H1 (cell line): ENCODE data around the gene GALNT12. TPM values are rescaled to one million over a fixed set of nuclear protein-coding genes. Genes with fewer than 3 reads are reported as not detected.

Experiments used
- CTCF ChIA-PET: fragments of 300-600 bp; sonication (Branson Sonifier 250); formaldehyde crosslinking; loops from one replicate; lab custom pipeline; 2021; ENCODE audit not compliant: partially characterized antibody; lab: Charles Lee
- POLR2A ChIA-PET: fragments of 300-600 bp; sonication (Branson Sonifier 250); formaldehyde crosslinking; loops from one replicate; lab custom pipeline; 2021; ENCODE audit warnings: inconsistent platforms; ENCODE audit not compliant: partially characterized antibody; lab: Charles Lee
- DNase-seq, 2 experiments: peaks; one replicate each; pipeline versions ENCODE4 v3.0.0 to v3.0.0-alpha.2; 2010 to 2022; ENCODE audit warnings: low spot score in 2 of 2, low read depth in 1 of 2, mixed read lengths in 1 of 2
- FAIRE-seq: peaks from 2 replicates; lab custom pipeline; 2011; peaks lifted over from hg19 to GRCh38; lab: Jason Lieb, UNC
- H2AFZ ChIP-seq: 2 replicates; pipeline ENCODE4 v1.8.1; 2012; ENCODE audit warnings: low read length, inconsistent platforms
- H2AK5ac ChIP-seq: 2 replicates; pipeline ENCODE4 v1.6.1; 2013; ENCODE audit warnings: low read depth, low read length
- H2BK120ac ChIP-seq: replicated peaks from 2 replicates; pipeline ENCODE3; 2013; ENCODE audit warnings: low read depth, low read length, inconsistent platforms
- H2BK12ac ChIP-seq: 2 replicates; pipeline ENCODE4 v1.6.1; 2013; ENCODE audit warnings: low read depth, low read length
- H2BK15ac ChIP-seq: 2 replicates; pipeline ENCODE4 v1.6.1; 2013; ENCODE audit warnings: low read length
- H2BK20ac ChIP-seq: 2 replicates; pipeline ENCODE4 v1.6.1; 2013; ENCODE audit warnings: low read length
- H2BK5ac ChIP-seq: 2 replicates; pipeline ENCODE4 v1.6.1; 2013; ENCODE audit warnings: low read depth, low read length
- H3K14ac ChIP-seq: 2 replicates; pipeline ENCODE4 v1.6.1; 2013; ENCODE audit warnings: inconsistent platforms; ENCODE audit not compliant: insufficient read length
- H3K18ac ChIP-seq: 2 replicates; pipeline ENCODE4 v1.6.1; 2013; ENCODE audit warnings: low read length; ENCODE audit errors: extremely low read depth
- H3K23ac ChIP-seq: 2 replicates; pipeline ENCODE4 v1.6.1; 2013; ENCODE audit warnings: inconsistent platforms; ENCODE audit not compliant: insufficient read length
- H3K23me2 ChIP-seq: 2 replicates; pipeline ENCODE4 v1.6.1; 2013; ENCODE audit warnings: low read depth, low read length
- H3K27ac ChIP-seq: 2 replicates; pipeline ENCODE4 v1.6.1; 2011; ENCODE audit warnings: low read depth, low read length, inconsistent platforms
- H3K27me3 ChIP-seq, 4 experiments: replicated peaks in 1 of 4; 1 replicate in 1 of 4; 2 replicates in 3 of 4; pipeline versions ENCODE4 v1.6.1 to v1.8.1; 2011 to 2013; ENCODE audit warnings: low read length in 3 of 4, mild to moderate bottlenecking in 3 of 4, inconsistent platforms in 2 of 4, mixed read lengths in 2 of 4, moderate library complexity in 1 of 4; ENCODE audit not compliant: control insufficient read depth in 3 of 4, insufficient read depth in 3 of 4; ENCODE audit errors: extremely low read depth in 1 of 4
- H3K36me3 ChIP-seq, 4 experiments: 2 replicates each; pipeline versions ENCODE4 v1.6.1 to v1.8.1; 2011 to 2013; ENCODE audit warnings: mild to moderate bottlenecking in 4 of 4, low read length in 3 of 4, moderate library complexity in 2 of 4, control low read depth in 1 of 4, inconsistent platforms in 1 of 4; ENCODE audit not compliant: insufficient read depth in 4 of 4, control insufficient read depth in 2 of 4
- H3K4ac ChIP-seq: replicated peaks from 2 replicates; pipeline ENCODE3; 2013; ENCODE audit warnings: low read length, low read depth, mixed read lengths, inconsistent platforms; ENCODE audit not compliant: insufficient read length
- H3K4me1 ChIP-seq, 4 experiments: replicated peaks in 1 of 4; 1 replicate in 1 of 4; 2 replicates in 3 of 4; pipeline versions ENCODE4 v1.6.1 to v1.8.1; 2011 to 2013; ENCODE audit warnings: low read length in 3 of 4, inconsistent platforms in 2 of 4, mixed read lengths in 1 of 4; ENCODE audit not compliant: insufficient read depth in 4 of 4, control insufficient read depth in 3 of 4
- H3K4me2 ChIP-seq, 2 experiments: 2 replicates each; pipeline versions ENCODE4 v1.6.1 to v1.8.1; 2011 to 2013; ENCODE audit warnings: low read depth in 2 of 2, low read length in 2 of 2, control low read depth in 1 of 2, inconsistent platforms in 1 of 2, mild to moderate bottlenecking in 1 of 2; ENCODE audit not compliant: insufficient read depth in 1 of 2
- H3K4me3 ChIP-seq, 4 experiments: fragments of 200-600, 300-600 bp in 1 of 4; sonication (generic), shearing (Covaris generic), sonication (Bioruptor Twin) in 1 of 4; 2 replicates each; pipeline versions ENCODE4 v1.5.1 to v1.8.1; 2011 to 2016; ENCODE audit warnings: low read length in 4 of 4, low read depth in 3 of 4, control low read depth in 2 of 4, inconsistent platforms in 2 of 4, mild to moderate bottlenecking in 2 of 4, mixed read lengths in 1 of 4, moderate library complexity in 1 of 4; ENCODE audit not compliant: insufficient read depth in 2 of 4; ENCODE audit errors: extremely low read depth in 1 of 4
- H3K56ac ChIP-seq: replicated peaks from 2 replicates; pipeline ENCODE3; 2013; ENCODE audit warnings: low read depth, mild to moderate bottlenecking, mixed read lengths, low read length, inconsistent platforms; ENCODE audit not compliant: insufficient read length
- H3K79me1 ChIP-seq: 2 replicates; pipeline ENCODE4 v1.6.1; 2013; ENCODE audit warnings: low read depth, low read length, control low read depth
- H3K79me2 ChIP-seq, 2 experiments: 2 replicates each; pipeline versions ENCODE4 v1.6.1 to v1.8.1; 2012 to 2013; ENCODE audit warnings: low read length in 2 of 2, mild to moderate bottlenecking in 2 of 2, inconsistent platforms in 1 of 2; ENCODE audit not compliant: insufficient read depth in 2 of 2, control insufficient read depth in 1 of 2
- H3K9ac ChIP-seq, 4 experiments: replicated peaks in 1 of 4; 1 replicate in 1 of 4; 2 replicates in 3 of 4; pipeline versions ENCODE4 v1.6.1 to v1.8.1; 2011 to 2013; ENCODE audit warnings: low read depth in 3 of 4, low read length in 3 of 4, control low read depth in 2 of 4, mild to moderate bottlenecking in 2 of 4, moderate library complexity in 2 of 4, inconsistent platforms in 1 of 4; ENCODE audit errors: extremely low read depth in 1 of 4
- H3K9me3 ChIP-seq, 2 experiments: 2 replicates each; pipeline versions ENCODE4 v1.6.1 to v1.8.1; 2012 to 2013; ENCODE audit warnings: mild to moderate bottlenecking in 2 of 2, moderate library complexity in 2 of 2, control low read depth in 1 of 2, inconsistent platforms in 1 of 2, low read depth in 1 of 2, low read length in 1 of 2, mixed read lengths in 1 of 2; ENCODE audit not compliant: insufficient read depth in 2 of 2
- H4K20me1 ChIP-seq, 2 experiments: replicated peaks in 1 of 2; 2 replicates each; pipeline versions ENCODE3 to v1.8.1; 2011 to 2013; ENCODE audit warnings: inconsistent platforms in 2 of 2, low read length in 2 of 2, mild to moderate bottlenecking in 1 of 2; ENCODE audit not compliant: insufficient read depth in 2 of 2, control insufficient read depth in 1 of 2
- H4K5ac ChIP-seq: 2 replicates; pipeline ENCODE4 v1.6.1; 2013; ENCODE audit warnings: low read length, low read depth, mixed read lengths, inconsistent platforms; ENCODE audit not compliant: insufficient read length
- H4K8ac ChIP-seq: 2 replicates; pipeline ENCODE4 v1.8.0; 2013; ENCODE audit warnings: mild to moderate bottlenecking, moderate library complexity, low read length, inconsistent platforms; ENCODE audit not compliant: insufficient read depth; ENCODE audit errors: extremely low read depth
- H4K91ac ChIP-seq: replicated peaks from 2 replicates; pipeline ENCODE3; 2013; ENCODE audit warnings: low read length, mixed read lengths, inconsistent platforms; ENCODE audit not compliant: insufficient read length
- KDM4A ChIP-seq: IDR thresholded peaks from one replicate; pipeline ENCODE4 v1.7.1; 2012; ENCODE audit warnings: low read depth, mild to moderate bottlenecking, moderate library complexity, low read length, inconsistent platforms; ENCODE audit not compliant: severe bottlenecking
- NANOG ChIP-seq: IDR thresholded peaks from 2 replicates; pipeline ENCODE4 v1.6.1; 2011; ENCODE audit warnings: low read length, low read depth, mild to moderate bottlenecking, inconsistent platforms; ENCODE audit not compliant: insufficient read depth, poor library complexity, severe bottlenecking
- NRF1 ChIP-seq: IDR thresholded peaks from 2 replicates; pipeline ENCODE4 v1.6.1; 2011; ENCODE audit warnings: mild to moderate bottlenecking, low read depth, low read length, improper control_type of control experiment
- SAP30 ChIP-seq: fragments of 300-600 bp; sonication (generic); IDR thresholded peaks from 2 replicates; pipeline ENCODE4 v1.7.1; 2012; ENCODE audit warnings: low read length, moderate library complexity, mild to moderate bottlenecking, inconsistent platforms; ENCODE audit not compliant: insufficient read depth, insufficient replicate concordance
- SIN3A ChIP-seq, 2 experiments: IDR thresholded peaks in 1 of 2; conservative IDR thresholded peaks in 1 of 2; 2 replicates each; pipeline ENCODE4 v1.6.1; 2011 to 2012; ENCODE audit warnings: low read length in 2 of 2, improper control_type of control experiment in 1 of 2, low read depth in 1 of 2, mild to moderate bottlenecking in 1 of 2
- WGBS, 2 experiments: shearing (Covaris generic) in 1 of 2; methylation state at CpG; one replicate each; pipeline versions ENCODE4 v1.1.6 to v1.1.7; 2013 to 2015; ENCODE audit warnings: low lambda C conversion rate in 2 of 2, mixed read lengths in 2 of 2, inconsistent platforms in 1 of 2, low coverage in 1 of 2, missing lambda C conversion rate in 1 of 2; ENCODE audit not compliant: insufficient replicate concordance in 2 of 2, insufficient coverage in 1 of 2, insufficient read length in 1 of 2; ENCODE audit errors: extremely low coverage in 1 of 2, missing lambda C conversion rate in 1 of 2; 5-methylcytosine and 5-hydroxymethylcytosine counted together
- polyA plus RNA-seq, 7 experiments: library from polyadenylated mRNA; depleted of rRNA in 3 of 7; stranded (reverse) in 5 of 7; unstranded in 2 of 7; fragments of >200 nt in 5 of 7; fragments of 200-250 nt in 2 of 7; gene quantifications; 1 replicate in 5 of 7; 2 replicates in 1 of 7; 4 replicates in 1 of 7; pipeline versions ENCODE4 v1.2.1 to v1.2.3, GENCODE V29; 2011 to 2013; ENCODE audit warnings: missing spikeins in 2 of 7, mixed read lengths in 2 of 7
- total RNA-seq: library from RNA; stranded (reverse); fragmentation: NEBNext Ultra II Directional; extraction: Animal tissue kit (Norgen Biotek cat#: 25700); gene quantifications from 2 replicates; pipeline ENCODE4 v1.2.1, GENCODE V29; 2021
- TF ChIP-seq, protein P1 (sequence below): IDR thresholded peaks from 2 replicates; pipeline ENCODE4 v1.6.1; 2012; ENCODE audit warnings: low read length, inconsistent platforms

GALNT12 gene
- total and polyA plus RNA-seq, 2 of the 8 experiments (the other 6 are each of a cell fraction or from before 2014, with no cell fraction given) = 16.2 to 19.6 TPM

- H3K14ac ChIP-seq = no peak overlapping the region
- H3K4me3 ChIP-seq = no peak overlapping the region
- ChIA-PET CTCF (interaction anchor here (1.4 kb wide), 1 partner anchor 130 kb away, joined by 3 read pairs; no protein-coding TSS in a partner anchor), POLR2A (no interaction called here)
- DNase-seq = no peak
- no peaks in the 10 kb centered on the region for H3K27me3 ChIP-seq
- no peak overlapping the region for H3K27ac ChIP-seq
- H3K56ac ChIP-seq = no peak overlapping the region
- H3K9me3 ChIP-seq = no peaks in the 10 kb centered on the region
- H3K23ac ChIP-seq = no peak overlapping the region
- no peak overlapping the region for H2BK20ac ChIP-seq
- H3K9ac ChIP-seq = no peak overlapping the region
- no peaks in the 10 kb centered on the region for H3K79me1 ChIP-seq
- H2BK5ac ChIP-seq = no peak overlapping the region
- no peak overlapping the region for H3K4me2 ChIP-seq
- no peak overlapping the region for H3K18ac ChIP-seq
- no peak overlapping the region for H4K5ac ChIP-seq
- H3K4ac ChIP-seq = no peak overlapping the region
- no peak overlapping the region for H2BK12ac ChIP-seq
- no peak overlapping the region for H2AK5ac ChIP-seq
- no peak for TF ChIP-seq NRF1
- TF ChIP-seq NANOG = no peak
- TF ChIP-seq SIN3A (conservative IDR thresholded peaks at IDR 0.05 in 1 of 2, IDR thresholded peaks at IDR 0.05 in 1 of 2; ENCODE audit: low read depth in 1 of 2, low read length in 2 of 2) = no peak
- TF ChIP-seq, protein P1, sequence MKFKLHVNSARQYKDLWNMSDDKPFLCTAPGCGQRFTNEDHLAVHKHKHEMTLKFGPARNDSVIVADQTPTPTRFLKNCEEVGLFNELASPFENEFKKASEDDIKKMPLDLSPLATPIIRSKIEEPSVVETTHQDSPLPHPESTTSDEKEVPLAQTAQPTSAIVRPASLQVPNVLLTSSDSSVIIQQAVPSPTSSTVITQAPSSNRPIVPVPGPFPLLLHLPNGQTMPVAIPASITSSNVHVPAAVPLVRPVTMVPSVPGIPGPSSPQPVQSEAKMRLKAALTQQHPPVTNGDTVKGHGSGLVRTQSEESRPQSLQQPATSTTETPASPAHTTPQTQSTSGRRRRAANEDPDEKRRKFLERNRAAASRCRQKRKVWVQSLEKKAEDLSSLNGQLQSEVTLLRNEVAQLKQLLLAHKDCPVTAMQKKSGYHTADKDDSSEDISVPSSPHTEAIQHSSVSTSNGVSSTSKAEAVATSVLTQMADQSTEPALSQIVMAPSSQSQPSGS = no peak
- TF ChIP-seq SAP30 = no peak
- TF ChIP-seq KDM4A = no peak
- H3K79me2 ChIP-seq = no peaks in the 10 kb centered on the region
- H4K20me1 ChIP-seq = no peaks in the 10 kb centered on the region
- H3K36me3 ChIP-seq = no peaks in the 10 kb centered on the region
- no peak for FAIRE-seq
- WGBS, 2 experiments = 88% methylated on average over 5 of the region's 5 CpGs; no CpG with 5 or more reads in 1 of the 2 experiments
- H4K8ac ChIP-seq = no peak overlapping the region
- H2BK120ac ChIP-seq = no peak overlapping the region
- H2BK15ac ChIP-seq = no peak overlapping the region
- H2AFZ ChIP-seq = no peak overlapping the region
- H3K23me2 ChIP-seq = peaks cover 1% of the 10 kb centered on the region; the same call in 1 of the 2 replicates
- no peaks in the 10 kb centered on the region for H3K4me1 ChIP-seq
- no peak overlapping the region for H4K91ac ChIP-seq
These were observed 78.3 kb downstream of the GALNT12 start for GRCh38 chr9:98885575-98886295.
